Neuronal stem cell (in vitro differentiated cells): ENCODE measurements around the gene NOL4L.

Experiments
- DNase-seq: peaks from one replicate; pipeline ENCODE4 v3.0.0-alpha.2; 2013; ENCODE audit warnings: low spot score
- H2AFZ ChIP-seq: one replicate; pipeline ENCODE4 v1.6.1; 2013; ENCODE audit warnings: mild to moderate bottlenecking, low read length, inconsistent platforms
- H2AK5ac ChIP-seq: 2 replicates; pipeline ENCODE4 v1.6.1; 2013; ENCODE audit warnings: low read depth, mild to moderate bottlenecking, inconsistent platforms, low read length, moderate library complexity, mixed read lengths
- H2BK120ac ChIP-seq: 2 replicates; pipeline ENCODE4 v1.6.1; 2013; ENCODE audit warnings: low read depth, mild to moderate bottlenecking, inconsistent platforms, low read length, moderate library complexity, mixed read lengths
- H2BK12ac ChIP-seq: one replicate; pipeline ENCODE4 v1.6.1; 2013; ENCODE audit warnings: low read length, inconsistent platforms
- H2BK15ac ChIP-seq: 2 replicates; pipeline ENCODE4 v1.6.1; 2013; ENCODE audit warnings: mild to moderate bottlenecking, low read length, inconsistent platforms, mixed read lengths
- H2BK5ac ChIP-seq: one replicate; pipeline ENCODE4 v1.6.1; 2013; ENCODE audit warnings: inconsistent platforms, mild to moderate bottlenecking, low read length, moderate library complexity
- H3K14ac ChIP-seq: one replicate; pipeline ENCODE4 v1.6.1; 2013; ENCODE audit warnings: low read length, inconsistent platforms
- H3K18ac ChIP-seq: 2 replicates; pipeline ENCODE4 v1.6.1; 2013; ENCODE audit warnings: low read length, inconsistent platforms
- H3K23ac ChIP-seq: 2 replicates; pipeline ENCODE4 v1.6.1; 2013; ENCODE audit warnings: low read depth, mild to moderate bottlenecking, mixed read lengths, low read length, inconsistent platforms; ENCODE audit not compliant: poor library complexity
- H3K27ac ChIP-seq: replicated peaks from 3 replicates; pipeline ENCODE4 v1.5.1; 2013; ENCODE audit warnings: low read length, inconsistent platforms
- H3K27me3 ChIP-seq, 3 experiments: 2 replicates each; pipeline ENCODE4 v1.6.1; 2013; ENCODE audit warnings: low read length in 3 of 3, mild to moderate bottlenecking in 2 of 3, inconsistent platforms in 1 of 3, low read depth in 1 of 3, mixed read lengths in 1 of 3, moderate library complexity in 1 of 3; ENCODE audit not compliant: control insufficient read depth in 3 of 3, insufficient read depth in 3 of 3
- H3K36me3 ChIP-seq, 2 donors: replicated peaks in 1 of 2; 2 replicates each; pipeline ENCODE4 v1.6.1; 2013; ENCODE audit warnings: low read length in 2 of 2; ENCODE audit not compliant: control insufficient read depth in 2 of 2, insufficient read depth in 2 of 2
- H3K4ac ChIP-seq: 2 replicates; pipeline ENCODE4 v1.6.1; 2013; ENCODE audit warnings: inconsistent platforms, mild to moderate bottlenecking, low read length, moderate library complexity
- H3K4me1 ChIP-seq, 2 donors: 1 replicate in 1 of 2; 2 replicates in 1 of 2; pipeline ENCODE4 v1.6.1; 2013; ENCODE audit warnings: low read length in 2 of 2, low read depth in 1 of 2; ENCODE audit not compliant: control insufficient read depth in 2 of 2, insufficient read depth in 1 of 2
- H3K4me2 ChIP-seq: one replicate; pipeline ENCODE4 v1.6.1; 2013; ENCODE audit warnings: mild to moderate bottlenecking, low read length, inconsistent platforms; ENCODE audit not compliant: insufficient read depth, poor library complexity, severe bottlenecking
- H3K4me3 ChIP-seq, 2 donors: 2 replicates each; pipeline ENCODE4 v1.5.1; 2013; ENCODE audit warnings: low read length in 2 of 2, mild to moderate bottlenecking in 2 of 2, inconsistent platforms in 1 of 2, moderate library complexity in 1 of 2
- H3K79me1 ChIP-seq: one replicate; pipeline ENCODE4 v1.6.1; 2013; ENCODE audit warnings: low read depth, mild to moderate bottlenecking, inconsistent platforms, low read length, moderate library complexity
- H3K9ac ChIP-seq: one replicate; pipeline ENCODE4 v1.6.1; 2013; ENCODE audit warnings: mild to moderate bottlenecking, low read depth, low read length, inconsistent platforms; ENCODE audit not compliant: poor library complexity
- H3K9me3 ChIP-seq, 2 donors: replicated peaks in 1 of 2; 2 replicates each; pipeline versions ENCODE3 to v1.6.1; 2013; ENCODE audit warnings: low read length in 2 of 2, mild to moderate bottlenecking in 2 of 2, inconsistent platforms in 1 of 2, low read depth in 1 of 2, mixed read lengths in 1 of 2, moderate library complexity in 1 of 2; ENCODE audit not compliant: control insufficient read depth in 2 of 2, insufficient read depth in 1 of 2
- H4K8ac ChIP-seq: one replicate; pipeline ENCODE4 v1.6.1; 2013; ENCODE audit warnings: low read depth, mild to moderate bottlenecking, inconsistent platforms, low read length, moderate library complexity
- H4K91ac ChIP-seq: one replicate; pipeline ENCODE4 v1.6.1; 2013; ENCODE audit warnings: low read length, low read depth, mild to moderate bottlenecking, inconsistent platforms; ENCODE audit not compliant: poor library complexity
- WGBS, 2 donors: extraction: QIAGEN DNeasy Blood & Tissue Kit; methylation state at CpG; one replicate each; pipeline ENCODE4 v1.1.7; 2013; ENCODE audit warnings: missing lambda C conversion rate in 2 of 2, mixed read lengths in 1 of 2; ENCODE audit not compliant: insufficient read length in 2 of 2, insufficient replicate concordance in 1 of 2; ENCODE audit errors: extremely low coverage in 2 of 2; 5-methylcytosine and 5-hydroxymethylcytosine counted together

Gene NOL4L

GRCh38 chr20:32433311-32434021 is 151.7 kb downstream of the NOL4L start:
- DNase-seq: no peak
- Histone ChIP-seq H3K36me3 (peaks cover 64 to 100% of the 10 kb centered on the region in 2 donors), H4K8ac (no peak overlapping the region)

GRCh38 chr20:32432277-32432676 is 152.9 kb downstream of the NOL4L start:
- no peak for DNase-seq
- H3K4ac ChIP-seq: no peak overlapping the region
- no peak overlapping the region for H3K23ac ChIP-seq
- H2BK120ac ChIP-seq: no peak overlapping the region
- no peak overlapping the region for H3K4me3 ChIP-seq
- no peak overlapping the region for H2AFZ ChIP-seq
- no peak overlapping the region for H3K14ac ChIP-seq
- H3K9me3 ChIP-seq: peaks cover 0 to 2% of the 10 kb centered on the region in 2 donors
- no CpG with 5 or more reads among the region's 2 CpGs for WGBS, 2 donors
- H2AK5ac ChIP-seq: no peak overlapping the region
- H2BK12ac ChIP-seq: no peak overlapping the region
- H3K36me3 ChIP-seq: peaks cover 64 to 100% of the 10 kb centered on the region in 2 donors
- H3K9ac ChIP-seq: no peak overlapping the region
- no peak overlapping the region for H3K18ac ChIP-seq
- H3K79me1 ChIP-seq: peaks cover 6% of the 10 kb centered on the region
- no peaks in the 10 kb centered on the region for H3K4me1 ChIP-seq
- no peak overlapping the region for H2BK5ac ChIP-seq
- no peaks in the 10 kb centered on the region for H3K27me3 ChIP-seq
- H3K27ac ChIP-seq: no peak overlapping the region
- no peak overlapping the region for H4K8ac ChIP-seq
- no peak overlapping the region for H3K4me2 ChIP-seq
- no peak overlapping the region for H2BK15ac ChIP-seq
- no peak overlapping the region for H4K91ac ChIP-seq

More at GRCh38 chr20:32433311-32434021, 151.7 kb downstream of the NOL4L start:
- Histone ChIP-seq H3K14ac (no peak overlapping the region), H3K23ac (no peak overlapping the region), H3K9ac (no peak overlapping the region), H3K18ac (no peak overlapping the region), H3K4me3 (peak overlapping the region in 1 of 2 donors; percentile 38), H2AFZ (no peak overlapping the region), H4K91ac (no peak overlapping the region), H3K79me1 (peaks cover 6% of the 10 kb centered on the region), H2BK120ac (no peak overlapping the region), H3K27me3 (no peaks in the 10 kb centered on the region), H2AK5ac (no peak overlapping the region), H2BK15ac (no peak overlapping the region), H3K9me3 (peaks cover 0 to 2% of the 10 kb centered on the region in 2 donors), H3K4ac (no peak overlapping the region), H2BK12ac (no peak overlapping the region), H3K4me2 (no peak overlapping the region), H3K27ac (no peak overlapping the region), H2BK5ac (no peak overlapping the region), H3K4me1 (no peaks in the 10 kb centered on the region)
- no CpG with 5 or more reads among the region's 20 CpGs for WGBS, 2 donors

- Histone ChIP-seq H2BK12ac (no peak overlapping the region), H3K4me2 (no peak overlapping the region), H2BK5ac (no peak overlapping the region), H3K4me1 (no peaks in the 10 kb centered on the region), H2AK5ac (no peak overlapping the region), H3K27me3 (no peaks in the 10 kb centered on the region), H3K9me3 (no peaks in the 10 kb centered on the region), H3K4me3 (no peak overlapping the region), H4K91ac (no peak overlapping the region), H3K36me3 (peaks cover 57 to 97% of the 10 kb centered on the region in 2 donors), H2BK120ac (no peak overlapping the region), H4K8ac (no peak overlapping the region), H3K9ac (no peak overlapping the region), H3K18ac (no peak overlapping the region), H3K23ac (no peak overlapping the region), H2AFZ (no peak overlapping the region), H3K79me1 (peaks cover 6% of the 10 kb centered on the region), H2BK15ac (no peak overlapping the region), H3K14ac (no peak overlapping the region), H3K27ac (no peak overlapping the region), H3K4ac (no peak overlapping the region)
- no CpG with 5 or more reads among the region's 12 CpGs for WGBS, 2 donors
- no peak for DNase-seq
Measured at GRCh38 chr20:32431457-32431856, 153.7 kb downstream of the NOL4L start.

- Histone ChIP-seq H4K8ac (no peak overlapping the region), H3K4me1 (no peaks in the 10 kb centered on the region), H4K91ac (no peak overlapping the region), H2BK120ac (no peak overlapping the region), H3K36me3 (peaks cover 41 to 87% of the 10 kb centered on the region in 2 donors), H3K9me3 (no peaks in the 10 kb centered on the region), H3K79me1 (peaks cover 3% of the 10 kb centered on the region), H3K4me3 (no peak overlapping the region), H2AK5ac (no peak overlapping the region), H3K4ac (no peak overlapping the region), H3K27me3 (no peaks in the 10 kb centered on the region), H2BK15ac (no peak overlapping the region), H3K27ac (no peak overlapping the region), H2BK5ac (no peak overlapping the region), H3K4me2 (no peak overlapping the region), H2AFZ (no peak overlapping the region), H3K9ac (no peak overlapping the region), H3K18ac (no peak overlapping the region), H3K14ac (no peak overlapping the region), H3K23ac (no peak overlapping the region), H2BK12ac (no peak overlapping the region)
- DNase-seq: no peak
- WGBS, 2 donors: no CpG with 5 or more reads among the region's 16 CpGs
Measured at GRCh38 chr20:32429745-32430360, 155.3 kb downstream of the NOL4L start.
